Right ventricle myocardium superior (tissue), 1 donor: Measurements from ENCODE around the gene MTMR6. TPM values are rescaled to one million over a fixed set of nuclear protein-coding genes. Genes with fewer than 3 reads are reported as not detected.

Experiments
- ATAC-seq: fragments of 200-7000 bp; cut with Tn5 transposase; one replicate; pipeline ENCODE4 v1.9.1; 2020; ENCODE audit warnings: mild to moderate bottlenecking; ENCODE audit not compliant: poor library complexity
- DNase-seq: peaks from one replicate; pipeline ENCODE4 v3.0.0-alpha.2; 2020
- intact Hi-C: fragments of 100-400 bp; cut with DNase I; formaldehyde crosslinking; loops from one replicate; pipeline ENCODE4 v1.11.2; 2022
- total RNA-seq: library from RNA; stranded (reverse); fragmentation: NEBNext Ultra II Directional; extraction: Animal tissue kit (Norgen Biotek cat#: 25700); gene quantifications from one replicate; pipeline ENCODE4 v1.2.1, GENCODE V29; 2021
- donor health status: DM: no; HTN: yes; CAD: no; lungs with severe emphysema.

MTMR6 gene
- total RNA-seq, 1 donor from 2014 or later = 14.7 TPM

DNA sequence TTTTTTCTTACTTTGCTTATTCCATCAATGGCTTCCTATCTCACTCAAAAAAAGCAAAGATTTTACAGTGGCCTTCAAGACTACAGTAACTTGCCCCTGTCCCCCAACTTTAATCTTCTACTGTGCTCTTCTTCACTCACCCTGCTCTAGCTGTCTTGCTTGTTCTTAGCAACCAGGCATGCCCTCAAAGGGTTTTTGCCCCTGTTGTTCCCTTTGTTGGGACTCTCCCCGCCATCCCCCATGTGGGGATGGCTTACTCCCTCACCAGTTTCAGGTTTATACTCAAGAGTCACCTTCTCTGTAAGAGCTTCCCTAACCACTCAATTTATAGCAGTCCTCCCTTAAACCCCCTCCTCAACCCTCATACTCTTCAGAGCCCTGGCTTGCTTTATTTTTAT is 5.4 kb downstream of the MTMR6 start:
- intact Hi-C loops = no loop called here
- DNase-seq (no peak), ATAC-seq (no peak)

DNA sequence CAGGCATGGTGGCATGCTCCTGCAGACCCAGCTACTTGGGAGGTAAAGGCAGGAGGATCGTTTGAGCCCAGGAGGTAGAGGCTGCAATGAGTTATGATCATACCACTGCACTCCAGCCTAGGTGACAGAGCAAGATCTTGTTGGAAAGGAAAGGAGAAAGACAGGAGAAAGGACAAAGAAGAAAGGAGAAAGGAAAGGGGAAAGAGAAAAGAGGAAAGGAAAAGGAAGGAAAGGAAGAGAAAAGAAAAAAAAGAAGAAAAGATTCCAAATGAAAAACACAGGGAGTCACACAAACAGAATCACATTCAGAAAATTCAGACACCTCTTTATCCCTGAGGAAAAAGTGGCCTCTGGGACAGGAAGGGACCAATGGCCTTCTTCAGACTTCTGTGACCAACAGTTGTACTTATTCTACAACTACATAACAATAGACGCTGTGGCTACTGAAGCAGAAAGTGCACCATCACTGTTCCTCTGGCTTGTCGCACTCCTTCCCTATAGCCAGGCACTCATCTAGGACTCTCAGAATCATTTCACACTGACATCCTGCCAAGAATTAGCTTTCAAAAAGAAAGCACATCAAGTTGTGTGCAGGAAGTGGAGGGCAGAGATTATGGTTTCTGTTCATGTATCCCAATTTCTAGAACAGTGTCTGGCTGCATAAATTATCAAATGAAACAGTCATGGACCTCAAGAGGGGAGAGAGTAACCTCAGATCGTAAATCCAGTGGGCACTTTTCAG is 5.9 kb downstream of the MTMR6 start:
- no peak for DNase-seq
- intact Hi-C loops = no loop called here
- peak; percentile 60 for ATAC-seq

DNA sequence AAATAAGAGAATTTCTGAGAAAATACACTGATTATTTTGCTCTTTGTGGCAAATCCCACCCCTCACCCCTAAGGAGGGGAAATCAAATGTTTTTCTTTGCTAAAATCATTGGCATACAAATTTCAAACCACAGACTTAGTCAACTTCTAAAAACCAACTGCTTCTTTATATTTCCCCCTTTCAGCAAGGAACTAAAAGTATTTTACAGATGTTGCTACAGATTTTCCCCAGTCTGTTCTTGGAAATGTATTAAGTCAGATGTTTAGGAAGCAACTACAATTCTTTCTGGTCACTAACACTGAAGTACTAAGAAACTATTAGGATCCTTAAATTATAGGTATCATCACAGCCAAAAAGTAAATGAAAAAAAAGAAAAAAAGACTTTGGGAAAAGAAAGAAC is 6.9 kb downstream of the MTMR6 start:
- intact Hi-C loops = no loop called here
- no peak for ATAC-seq

DNA sequence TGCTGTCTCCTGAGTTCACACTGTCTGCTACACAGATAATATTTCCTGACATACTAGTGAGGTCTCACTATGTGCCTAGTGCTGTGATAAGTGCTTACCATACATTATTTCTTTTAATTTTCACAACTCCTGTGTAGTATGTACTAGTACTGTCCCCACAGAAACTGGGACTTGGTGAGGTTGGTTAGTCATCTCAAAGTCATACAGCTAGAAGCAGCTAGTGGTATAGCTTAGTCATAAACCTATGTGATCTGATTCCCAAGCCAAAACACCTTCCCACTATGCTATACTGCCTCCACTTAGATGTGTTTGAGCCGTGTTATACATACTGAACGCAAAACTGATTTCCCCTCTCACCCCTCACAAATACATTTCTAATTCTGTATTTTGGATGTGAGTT is 10.5 kb downstream of the MTMR6 start:
- DNase-seq (no peak), ATAC-seq (no peak)
- intact Hi-C loops = no loop called here

More for the DNA sequence above, 6.9 kb downstream of the MTMR6 start:
- no peak for DNase-seq

DNA sequence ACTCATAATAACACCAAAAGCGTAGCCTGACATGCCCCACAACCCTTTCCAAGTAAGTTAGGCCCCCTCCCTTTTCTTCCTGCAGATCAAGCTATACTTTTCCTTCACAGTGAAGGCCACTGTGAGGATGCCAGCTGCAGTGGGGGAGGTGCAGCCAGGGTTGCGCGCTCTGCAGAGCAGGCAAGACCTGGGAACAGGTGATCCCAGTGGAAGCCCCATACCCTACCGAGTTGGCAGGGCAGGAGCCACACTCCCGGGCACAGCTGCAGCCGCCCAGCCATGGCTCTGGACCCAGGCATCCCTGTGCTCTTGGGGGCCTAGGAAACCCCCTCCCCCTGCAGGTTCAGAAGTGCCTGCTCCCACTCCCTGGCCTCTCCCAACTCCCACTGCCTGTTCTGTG is 18.7 kb downstream of the MTMR6 start:
- ATAC-seq (no peak), DNase-seq (no peak)
- intact Hi-C loops = no loop called here

DNA sequence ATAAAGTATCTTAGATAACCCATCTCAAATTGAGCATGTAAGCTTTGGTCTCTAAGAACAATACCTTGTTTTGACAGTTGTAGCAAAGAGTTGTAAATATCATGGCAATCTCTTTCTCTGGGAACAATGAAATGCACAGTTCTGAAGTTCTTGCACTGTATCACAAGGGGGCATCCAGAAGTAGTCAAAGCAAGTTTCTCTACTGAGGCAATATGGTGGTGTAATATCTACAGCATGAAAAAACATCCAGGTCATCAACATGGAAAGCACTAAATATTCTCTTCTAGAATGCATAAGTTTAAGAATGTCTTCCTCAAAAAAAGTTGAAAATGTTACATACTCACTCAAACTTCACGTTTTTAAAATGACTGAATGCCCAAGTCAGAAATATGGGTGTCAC is 19.6 kb downstream of the MTMR6 start:
- intact Hi-C loops = no loop called here
- ATAC-seq (no peak), DNase-seq (no peak)

DNA sequence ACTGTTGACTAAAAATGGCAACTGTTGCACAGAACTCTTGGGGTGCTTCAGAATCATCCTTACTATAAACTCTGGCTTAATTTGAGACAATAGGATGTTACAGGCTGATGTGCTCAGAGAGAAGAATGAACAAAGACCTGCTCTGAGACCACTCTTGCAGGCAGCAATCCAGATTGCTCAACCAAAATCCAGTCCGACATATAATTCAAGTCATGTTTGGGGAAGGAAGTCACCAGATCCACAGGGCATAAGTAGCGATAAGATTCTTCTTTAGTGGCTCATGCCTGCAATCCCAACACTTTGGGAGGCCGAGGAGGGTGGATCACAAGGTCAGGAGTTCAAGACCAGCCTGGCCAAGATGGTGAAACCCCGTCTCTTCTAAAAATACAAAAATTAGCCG is 20.6 kb downstream of the MTMR6 start:
- ATAC-seq (no peak), DNase-seq (no peak)
- intact Hi-C loops = no loop called here

DNA sequence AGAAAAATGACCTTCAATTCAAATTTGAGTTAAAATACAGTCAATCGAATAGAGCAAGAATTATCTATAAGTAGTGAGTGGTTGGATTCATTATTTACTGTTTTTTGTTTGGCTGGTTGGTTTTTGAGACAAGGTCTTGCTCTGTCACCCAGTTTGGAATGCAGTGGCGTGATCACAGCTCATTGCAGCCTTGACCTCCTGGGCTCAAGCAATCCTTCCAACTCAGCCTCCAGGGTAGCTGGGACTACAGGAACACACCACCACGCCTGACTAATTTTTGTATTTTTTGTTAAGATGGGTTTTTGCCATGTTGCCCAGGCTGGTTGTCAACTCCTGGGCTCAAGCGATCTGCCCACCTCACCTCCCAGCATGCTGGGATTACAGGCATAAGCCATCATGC is 25.0 kb downstream of the MTMR6 start:
- intact Hi-C loops = no loop called here
- DNase-seq = no peak
- no peak for ATAC-seq

DNA sequence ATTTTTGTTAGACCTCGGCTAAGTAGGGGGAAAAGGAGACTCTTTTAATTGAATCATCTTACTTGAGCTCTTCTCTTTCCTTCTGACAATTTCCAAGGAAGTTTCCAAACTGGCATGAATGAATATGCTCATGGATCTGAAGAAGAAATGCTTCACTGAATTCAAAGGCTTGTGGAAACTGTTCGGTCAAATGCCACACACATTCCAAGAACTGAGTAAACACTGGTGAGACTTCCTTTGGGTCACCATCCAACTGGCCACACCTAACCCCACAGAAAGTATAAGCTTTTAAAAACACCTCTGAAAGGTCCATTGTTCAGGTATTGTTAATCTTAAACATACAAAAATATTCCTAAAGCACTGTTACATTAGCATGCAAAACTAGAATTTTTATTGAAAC is 33.6 kb downstream of the MTMR6 start:
- DNase-seq (no peak), ATAC-seq (no peak)
- intact Hi-C loops = no loop called here

DNA sequence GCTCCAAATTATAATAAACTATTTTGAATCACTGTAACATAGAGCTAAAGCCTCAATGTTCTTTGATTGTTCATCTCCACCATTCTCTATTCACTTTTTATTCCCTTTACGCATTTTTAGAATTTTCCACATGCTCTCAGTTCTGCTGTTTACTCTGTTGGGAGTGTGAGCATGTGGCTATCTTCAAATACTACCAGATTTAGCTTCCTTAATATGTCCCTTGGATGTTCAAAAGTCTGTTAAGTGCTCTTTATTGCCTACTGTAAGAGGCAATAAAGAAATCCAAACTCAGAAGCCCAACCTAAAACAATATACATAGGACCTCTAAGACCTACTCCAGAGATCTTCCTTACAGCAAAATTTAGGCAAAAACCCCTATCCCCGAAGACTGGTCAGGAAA is 34.5 kb downstream of the MTMR6 start:
- DNase-seq = no peak
- intact Hi-C loops = no loop called here
- ATAC-seq = no peak

DNA sequence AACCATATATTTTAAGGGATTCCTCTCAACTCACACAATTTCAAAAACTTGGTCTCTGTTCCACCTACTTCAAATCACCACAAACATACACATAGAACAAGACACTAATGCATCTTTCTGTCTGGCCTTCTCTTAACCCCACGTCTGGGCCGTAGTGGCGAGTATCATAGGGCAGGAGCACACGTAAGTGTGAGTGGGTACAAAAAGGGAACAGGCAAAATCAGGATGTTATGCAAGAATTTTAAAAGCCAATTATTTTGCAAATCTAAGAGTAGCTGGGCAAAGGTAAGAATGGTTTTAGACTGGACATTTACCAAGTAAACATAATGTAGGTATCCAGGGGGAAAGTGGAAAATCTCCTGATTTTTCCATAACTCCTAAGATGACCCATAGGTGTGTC is 35.1 kb downstream of the MTMR6 start:
- intact Hi-C loops = no loop called here
- ATAC-seq = no peak
- no peak for DNase-seq

DNA sequence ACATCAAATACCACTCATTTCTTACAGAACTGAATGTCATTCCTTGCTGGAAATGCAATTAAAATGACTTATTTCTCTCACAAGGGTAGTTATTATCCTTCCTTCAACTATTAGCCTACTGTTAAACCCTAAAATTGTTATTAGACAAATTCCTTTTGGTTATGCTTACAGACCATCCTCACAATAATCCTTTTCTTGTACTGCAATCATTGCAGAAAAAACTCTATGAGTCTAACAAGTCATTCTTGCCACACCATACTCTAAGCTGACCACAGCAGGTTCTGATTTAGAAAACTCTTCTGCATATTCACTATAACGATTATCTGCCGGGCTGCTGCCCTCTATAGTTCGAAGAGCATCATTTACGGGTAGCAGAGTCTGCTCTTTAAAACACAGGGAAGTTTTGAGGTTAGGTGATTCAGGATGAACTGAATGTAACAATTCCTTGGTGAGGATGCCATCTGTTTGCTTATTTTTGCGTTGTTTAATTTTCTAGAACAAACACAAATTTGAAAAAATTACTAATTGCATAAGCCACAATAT is 38.2 kb downstream of the MTMR6 start:
- ATAC-seq = no peak
- intact Hi-C loops = no loop called here

DNA sequence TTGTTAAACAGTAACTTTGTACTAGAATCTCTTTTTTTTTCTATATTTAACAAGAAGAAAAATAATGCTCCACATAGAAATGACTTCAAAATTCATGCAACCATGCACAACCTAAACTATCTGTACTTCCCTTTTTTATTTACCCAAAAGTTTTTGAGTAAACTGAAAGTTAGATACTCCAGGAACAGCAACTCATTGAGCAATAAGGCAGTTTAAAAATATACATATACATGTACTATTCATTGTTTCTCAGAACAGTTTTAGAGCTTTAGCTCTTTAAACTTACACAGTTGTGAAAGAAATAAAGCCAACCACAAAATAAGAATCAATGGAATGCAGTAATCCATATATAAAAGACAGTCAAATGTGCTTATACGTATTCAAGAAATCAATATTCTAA is 39.2 kb downstream of the MTMR6 start:
- no peak for ATAC-seq
- intact Hi-C loops = no loop called here
- no peak for DNase-seq

More for the DNA sequence above, 38.2 kb downstream of the MTMR6 start:
- DNase-seq = no peak

DNA sequence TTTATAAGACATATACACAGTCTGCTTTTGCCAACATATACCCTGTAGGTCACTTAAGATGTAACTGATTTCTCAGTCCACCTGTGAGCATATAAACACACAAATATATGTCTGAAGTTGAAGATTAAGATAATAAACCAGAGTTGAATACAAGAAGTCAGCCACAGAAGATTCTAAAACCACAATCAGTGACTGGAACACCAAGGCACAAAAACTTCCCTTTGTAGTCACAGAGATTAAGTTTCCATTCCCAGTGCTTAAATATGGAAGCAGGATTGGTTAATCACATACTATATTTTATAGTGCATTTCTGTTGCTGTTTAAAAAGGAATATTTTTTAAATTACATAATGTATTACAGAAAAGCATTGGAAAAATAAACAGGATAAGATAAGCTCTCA is 39.9 kb downstream of the MTMR6 start:
- DNase-seq (no peak), ATAC-seq (no peak)

DNA sequence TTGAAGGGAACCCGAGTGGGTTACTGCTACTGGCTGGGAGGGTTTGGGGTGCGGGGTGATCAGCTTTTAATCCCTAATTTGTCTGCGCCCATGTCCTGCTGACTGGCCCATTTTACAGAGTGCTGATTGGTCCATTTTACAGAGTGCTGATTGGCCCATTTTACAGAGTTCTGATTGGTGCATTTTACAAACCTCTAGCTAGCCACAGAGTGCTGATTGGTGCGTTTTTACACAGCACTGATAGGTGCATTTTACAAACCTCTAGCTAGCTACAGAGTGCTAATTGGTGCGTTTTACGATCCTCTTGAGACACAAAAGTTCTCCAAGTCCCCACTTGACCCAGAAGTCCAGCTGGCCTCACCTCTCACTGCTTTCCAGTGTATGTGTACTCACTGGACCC is 43.2 kb downstream of the MTMR6 start:
- intact Hi-C loops = no loop called here
- no peak for DNase-seq

More for the DNA sequence above, 39.9 kb downstream of the MTMR6 start:
- intact Hi-C loops = no loop called here

DNA sequence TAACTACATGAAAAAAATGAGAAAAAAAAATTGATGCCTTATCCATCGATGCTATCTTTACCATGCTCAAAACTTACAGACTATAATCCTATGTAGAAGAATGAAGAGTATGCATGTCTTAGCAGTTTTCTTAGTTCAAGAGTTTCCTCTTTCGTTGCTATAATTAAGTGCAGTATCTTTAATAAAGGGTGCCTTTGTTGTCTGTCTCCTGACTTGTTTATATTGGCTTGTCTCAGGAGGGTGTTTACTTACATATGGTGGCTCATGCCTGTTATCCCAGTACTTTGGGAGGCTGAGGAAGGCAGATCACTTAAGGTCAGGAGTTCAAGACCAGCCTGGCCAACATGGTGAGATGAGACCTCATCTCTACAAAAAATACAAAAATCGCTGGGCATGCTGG is 44.3 kb downstream of the MTMR6 start:
- intact Hi-C loops = no loop called here
- no peak for DNase-seq
- ATAC-seq = no peak

More for the DNA sequence above, 43.2 kb downstream of the MTMR6 start:
- ATAC-seq = no peak

DNA sequence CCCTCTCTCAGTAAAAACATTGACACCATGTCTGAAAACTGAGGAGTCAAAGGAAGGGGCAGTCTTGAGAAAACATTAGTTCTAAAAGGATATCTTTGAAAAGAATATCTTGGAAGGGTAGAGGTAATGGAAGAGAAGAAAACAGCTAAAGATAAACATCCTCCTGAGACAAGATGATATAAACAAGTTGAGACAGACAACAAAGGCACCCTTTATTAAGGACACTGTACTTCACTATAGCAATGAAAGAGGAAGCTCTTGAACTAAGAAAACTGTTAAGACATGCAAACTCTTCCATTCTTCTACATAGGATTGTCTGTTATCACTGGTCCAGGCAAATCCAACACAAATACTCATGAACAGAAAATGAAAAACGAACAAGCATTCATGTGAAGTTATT is 46.3 kb downstream of the MTMR6 start:
- no peak for ATAC-seq
- intact Hi-C loops = no loop called here
- no peak for DNase-seq

DNA sequence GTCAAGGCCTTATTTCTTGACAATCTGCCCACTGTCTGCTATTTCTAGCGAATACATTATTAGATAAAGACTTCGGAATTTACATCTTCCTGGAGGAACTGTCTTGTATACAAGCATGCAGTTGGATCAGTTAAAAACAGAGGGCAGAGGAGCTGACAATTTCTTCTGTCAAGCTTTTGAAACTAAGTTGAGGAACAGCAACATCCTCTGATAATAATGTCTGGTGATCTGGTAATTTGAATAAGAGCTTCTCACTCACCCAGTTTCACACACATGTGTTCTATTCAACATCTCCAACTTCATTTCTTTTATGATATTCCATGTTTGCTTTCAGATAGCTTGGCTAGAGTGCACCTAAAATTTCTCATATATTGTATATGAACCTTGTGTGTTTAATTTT is 50.2 kb downstream of the MTMR6 start:
- DNase-seq (no peak), ATAC-seq (no peak)
- intact Hi-C loops = no loop called here

DNA sequence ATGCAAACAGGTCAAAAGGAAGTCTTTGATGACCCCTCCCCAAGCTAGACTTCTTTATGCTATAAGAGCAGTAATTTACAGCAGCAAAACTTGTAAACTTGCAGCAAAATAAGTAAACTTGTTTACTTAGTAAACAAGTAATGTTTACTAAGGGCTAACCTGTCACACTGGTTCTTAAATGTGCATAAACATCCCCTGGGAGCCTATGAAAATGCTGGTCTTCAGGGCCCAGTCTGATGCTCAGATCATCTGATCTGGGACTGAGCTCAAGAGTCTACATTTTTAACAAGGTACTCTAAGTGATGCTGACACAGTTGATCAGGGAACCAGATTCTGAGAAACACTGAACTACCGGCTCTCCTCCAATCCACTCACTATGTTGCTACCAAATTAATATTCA is 53.4 kb downstream of the MTMR6 start:
- intact Hi-C loops = no loop called here
- no peak for ATAC-seq

DNA sequence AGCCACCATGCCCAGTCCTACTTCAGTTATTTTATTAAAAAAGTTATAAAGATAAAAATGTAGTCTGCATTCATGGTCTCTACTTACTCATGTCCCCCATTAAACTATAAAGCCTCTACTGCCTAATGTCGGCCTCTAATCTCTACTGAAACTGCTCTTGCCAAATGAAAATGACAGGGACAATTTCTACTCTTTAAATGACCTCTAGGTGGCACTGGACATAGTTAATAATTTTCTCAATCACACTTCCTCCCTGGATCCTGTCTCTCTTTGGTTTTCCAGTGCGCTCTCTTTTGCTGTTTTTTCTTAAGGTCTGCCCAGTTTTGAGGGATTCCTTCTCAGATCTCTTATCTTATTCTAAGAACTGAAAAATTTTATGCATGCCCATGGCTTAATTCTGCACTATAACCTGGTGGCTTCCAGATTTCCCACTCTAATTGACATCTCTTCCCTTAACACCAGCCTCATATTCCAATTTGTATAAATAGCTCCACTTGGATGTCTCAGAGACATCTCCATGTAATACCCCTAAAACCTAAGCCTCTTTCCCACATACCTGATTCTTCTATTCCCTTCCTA is 54.3 kb downstream of the MTMR6 start:
- DNase-seq (no peak), ATAC-seq (no peak)
- intact Hi-C loops = no loop called here

More for the DNA sequence above, 53.4 kb downstream of the MTMR6 start:
- DNase-seq = no peak
